Neural progenitor cell (in vitro differentiated cells): Measurements from ENCODE around the gene DYNC1LI1. TPM values are rescaled to one million over a fixed set of nuclear protein-coding genes. Genes with fewer than 3 reads are reported as not detected.
A peak's percentile ranks its signal among the peaks of the same experiment; 100 is the strongest.

Experiments
- DNase-seq: peaks from one replicate; pipeline ENCODE4 v3.0.0-alpha.2; 2016; ENCODE audit warnings: low spot score
- H2AFZ ChIP-seq: fragments of 200-600 bp; sonication (generic); replicated peaks from 2 replicates; pipeline ENCODE4 v1.6.1; 2016; ENCODE audit warnings: antibody characterized with exemption
- H3F3A ChIP-seq: fragments of 200-600 bp; sonication (generic); 2 replicates; pipeline ENCODE4 v1.6.1; 2016; ENCODE audit warnings: antibody characterized with exemption, low read depth
- H3K27ac ChIP-seq: fragments of 200-600 bp; sonication (generic); 2 replicates; pipeline ENCODE4 v1.5.1; 2016; ENCODE audit warnings: mild to moderate bottlenecking
- H3K27me3 ChIP-seq: fragments of 200-600 bp; sonication (generic); 2 replicates; pipeline ENCODE4 v1.6.1; 2016; ENCODE audit warnings: mild to moderate bottlenecking, moderate library complexity
- H3K36me3 ChIP-seq: fragments of 200-600 bp; sonication (generic); 2 replicates; pipeline ENCODE4 v1.5.1; 2016
- H3K4me1 ChIP-seq: fragments of 200-600 bp; sonication (generic); 2 replicates; pipeline ENCODE4 v1.6.1; 2016; ENCODE audit warnings: mixed run types
- H3K4me2 ChIP-seq: fragments of 200-600 bp; sonication (generic); 2 replicates; pipeline ENCODE4 v1.6.1; 2016
- H3K4me3 ChIP-seq: fragments of 200-600 bp; sonication (generic); 2 replicates; pipeline ENCODE4 v1.5.1; 2016
- H3K79me2 ChIP-seq: fragments of 200-600 bp; sonication (generic); 2 replicates; pipeline ENCODE4 v1.6.1; 2016; ENCODE audit warnings: low read depth
- H3K9ac ChIP-seq: fragments of 200-600 bp; sonication (generic); 2 replicates; pipeline ENCODE4 v1.6.1; 2016
- H3K9me3 ChIP-seq: fragments of 200-600 bp; sonication (generic); 2 replicates; pipeline ENCODE4 v1.5.1; 2016; ENCODE audit warnings: low read depth
- H4K20me1 ChIP-seq: fragments of 200-600 bp; sonication (generic); 2 replicates; pipeline ENCODE4 v1.6.1; 2016; ENCODE audit warnings: low read depth
- H3K27ac Mint-ChIP-seq: 3 replicates; pipeline ENCODE4 v1.8.0; 2021; ENCODE audit warnings: mixed read lengths
- H3K27me3 Mint-ChIP-seq: 2 replicates; pipeline ENCODE4 v1.8.0; 2022; ENCODE audit warnings: low read depth, mild to moderate bottlenecking, inconsistent platforms, moderate library complexity, mixed read lengths; ENCODE audit not compliant: insufficient read depth
- H3K36me3 Mint-ChIP-seq: 3 replicates; pipeline ENCODE4 v1.8.0; 2021; ENCODE audit warnings: mixed read lengths
- H3K4me1 Mint-ChIP-seq: 3 replicates; pipeline ENCODE4 v1.8.0; 2021; ENCODE audit warnings: mixed read lengths
- H3K4me3 Mint-ChIP-seq: 3 replicates; pipeline ENCODE4 v1.8.0; 2021; ENCODE audit warnings: mild to moderate bottlenecking, moderate library complexity, mixed read lengths
- H3K9me3 Mint-ChIP-seq: 3 replicates; pipeline ENCODE4 v1.8.0; 2020; ENCODE audit warnings: mixed read lengths
- CTCF ChIP-seq: fragments of 200-600 bp; sonication (generic); IDR thresholded peaks from 2 replicates; pipeline ENCODE4 v1.5.1; 2017; ENCODE audit warnings: antibody characterized with exemption, mild to moderate bottlenecking
- EZH2 ChIP-seq: fragments of 200-600 bp; sonication (generic); IDR thresholded peaks from 2 replicates; pipeline ENCODE4 v1.6.1; 2017; ENCODE audit warnings: antibody characterized with exemption, mild to moderate bottlenecking, moderate library complexity
- EZH2phosphoT487 ChIP-seq: fragments of 200-600 bp; sonication (generic); IDR thresholded peaks from 2 replicates; pipeline ENCODE4 v1.6.1; 2017; ENCODE audit warnings: antibody characterized with exemption
- total RNA-seq: library from RNA; depleted of rRNA; stranded (reverse); fragments of >200 nt; gene quantifications from 2 replicates; pipeline ENCODE4 v1.2.3, GENCODE V29; 2015; ENCODE audit warnings: low replicate concordance

DYNC1LI1 gene
- total RNA-seq, 1 donor from 2014 or later: 103 TPM

- no peaks in the 10 kb centered on the region for H3F3A ChIP-seq
- Mint-ChIP-seq H3K9me3 (no peaks in the 10 kb centered on the region), H3K4me3 (no peak overlapping the region), H3K27ac (no peak overlapping the region), H3K27me3 (peaks cover 5% of the 10 kb centered on the region), H3K4me1 (peaks cover 25% of the 10 kb centered on the region), H3K36me3 (no peaks in the 10 kb centered on the region)
- no peak overlapping the region for H3K9ac ChIP-seq
- no peaks in the 10 kb centered on the region for H3K79me2 ChIP-seq
- no peaks in the 10 kb centered on the region for H3K36me3 ChIP-seq
- no peak overlapping the region for H3K27ac ChIP-seq
- no peak for DNase-seq
- peaks cover 8% of the 10 kb centered on the region for H3K27me3 ChIP-seq
- TF ChIP-seq EZH2phosphoT487: no peak
- TF ChIP-seq EZH2: no peak
- TF ChIP-seq CTCF: no peak
- no peak overlapping the region for H3K4me3 ChIP-seq
- H2AFZ ChIP-seq: no peak overlapping the region
- H3K9me3 ChIP-seq: no peaks in the 10 kb centered on the region
- H3K4me2 ChIP-seq: no peak overlapping the region
- no peaks in the 10 kb centered on the region for H4K20me1 ChIP-seq
- H3K4me1 ChIP-seq: peaks cover 23% of the 10 kb centered on the region
Observed at GRCh38 chr3:32596282-32596908, 25.7 kb upstream of the DYNC1LI1 start.

GRCh38 chr3:32595323-32595722, 24.7 kb upstream of the DYNC1LI1 start:
- H3K27me3 Mint-ChIP-seq: peaks cover 5% of the 10 kb centered on the region
- H3K27ac Mint-ChIP-seq: no peak overlapping the region

GRCh38 chr3:32593903-32594525, 23.4 kb upstream of the DYNC1LI1 start:
- no peaks in the 10 kb centered on the region for H3K9me3 ChIP-seq
- no peak overlapping the region for H3K27ac ChIP-seq
- DNase-seq: no peak
- no peaks in the 10 kb centered on the region for H3F3A ChIP-seq
- TF ChIP-seq EZH2 (no peak), EZH2phosphoT487 (no peak), CTCF (no peak)
- peaks cover 8% of the 10 kb centered on the region for H3K27me3 ChIP-seq
- H3K79me2 ChIP-seq: no peaks in the 10 kb centered on the region
- H3K27ac Mint-ChIP-seq: peak overlapping the region; percentile 29
- H3K9me3 Mint-ChIP-seq: no peaks in the 10 kb centered on the region
- no peak overlapping the region for H3K9ac ChIP-seq
- no peaks in the 10 kb centered on the region for H3K36me3 Mint-ChIP-seq
- no peak overlapping the region for H3K4me2 ChIP-seq
- H3K4me1 ChIP-seq: peaks cover 25% of the 10 kb centered on the region
- no peak overlapping the region for H3K4me3 ChIP-seq
- no peaks in the 10 kb centered on the region for H4K20me1 ChIP-seq
- H3K4me3 Mint-ChIP-seq: no peak overlapping the region
- peaks cover 5% of the 10 kb centered on the region for H3K27me3 Mint-ChIP-seq
- no peaks in the 10 kb centered on the region for H3K36me3 ChIP-seq
- peaks cover 27% of the 10 kb centered on the region for H3K4me1 Mint-ChIP-seq
- H2AFZ ChIP-seq: no peak overlapping the region

More at GRCh38 chr3:32595323-32595722, 24.7 kb upstream of the DYNC1LI1 start:
- Histone ChIP-seq H2AFZ (no peak overlapping the region), H3F3A (no peaks in the 10 kb centered on the region), H3K4me1 (peaks cover 25% of the 10 kb centered on the region), H3K9me3 (no peaks in the 10 kb centered on the region), H4K20me1 (no peaks in the 10 kb centered on the region), H3K79me2 (no peaks in the 10 kb centered on the region), H3K27me3 (peaks cover 8% of the 10 kb centered on the region), H3K4me2 (no peak overlapping the region), H3K36me3 (no peaks in the 10 kb centered on the region), H3K9ac (no peak overlapping the region), H3K4me3 (no peak overlapping the region), H3K27ac (no peak overlapping the region)
- H3K4me3 Mint-ChIP-seq: no peak overlapping the region
- peaks cover 27% of the 10 kb centered on the region for H3K4me1 Mint-ChIP-seq
- no peak for TF ChIP-seq CTCF
- TF ChIP-seq EZH2: no peak
- TF ChIP-seq EZH2phosphoT487: no peak
- DNase-seq: no peak
- no peaks in the 10 kb centered on the region for H3K9me3 Mint-ChIP-seq
- no peaks in the 10 kb centered on the region for H3K36me3 Mint-ChIP-seq
